Measurements from ENCODE around the gene SPATA16. TPM values are rescaled to one million over a fixed set of nuclear protein-coding genes. Genes with fewer than 3 reads are reported as not detected.

The SPATA16 gene
- total and polyA plus RNA-seq, 2 experiments from 2014 or later: not detected

DNA sequence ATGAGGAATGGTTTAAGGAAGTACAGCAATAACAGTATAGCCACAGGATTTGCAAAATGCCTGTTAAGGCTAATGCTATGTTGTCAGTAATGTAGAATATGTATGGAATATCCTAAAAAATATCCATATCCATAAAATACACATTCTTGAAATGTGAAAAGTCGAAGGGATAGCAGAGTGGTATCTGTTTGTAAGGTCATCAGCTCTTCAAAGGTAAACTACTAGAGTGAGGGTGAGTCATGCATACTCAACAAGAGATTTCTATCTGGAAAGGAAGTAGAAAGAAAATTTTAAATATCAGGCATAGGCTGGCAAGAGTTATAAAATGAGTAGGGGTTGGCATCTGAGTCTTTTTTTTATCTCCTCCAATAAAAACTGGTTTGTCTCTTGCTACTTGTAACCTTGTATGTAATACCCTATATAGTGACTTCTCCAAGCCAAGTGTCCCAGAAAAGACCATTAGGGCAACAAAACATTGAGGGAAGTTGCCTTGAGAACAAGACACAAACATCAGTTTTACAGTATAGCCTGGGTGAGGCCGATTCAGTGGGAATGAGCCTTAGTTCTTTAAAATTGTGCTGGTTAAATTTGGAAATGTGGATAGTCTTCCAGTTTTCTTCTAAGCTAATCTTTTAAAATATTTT is 103.1 kb downstream of the SPATA16 start:
- no peaks in the 10 kb centered on the region for H3K9me2 ChIP-seq (ENCODE audit: insufficient read depth)
- H3K27ac ChIP-seq (ENCODE audit: low read depth): no peak overlapping the region
- no peaks in the 10 kb centered on the region for H3K27me3 ChIP-seq (ENCODE audit: insufficient read depth)
- TF ChIP-seq, protein P1, sequence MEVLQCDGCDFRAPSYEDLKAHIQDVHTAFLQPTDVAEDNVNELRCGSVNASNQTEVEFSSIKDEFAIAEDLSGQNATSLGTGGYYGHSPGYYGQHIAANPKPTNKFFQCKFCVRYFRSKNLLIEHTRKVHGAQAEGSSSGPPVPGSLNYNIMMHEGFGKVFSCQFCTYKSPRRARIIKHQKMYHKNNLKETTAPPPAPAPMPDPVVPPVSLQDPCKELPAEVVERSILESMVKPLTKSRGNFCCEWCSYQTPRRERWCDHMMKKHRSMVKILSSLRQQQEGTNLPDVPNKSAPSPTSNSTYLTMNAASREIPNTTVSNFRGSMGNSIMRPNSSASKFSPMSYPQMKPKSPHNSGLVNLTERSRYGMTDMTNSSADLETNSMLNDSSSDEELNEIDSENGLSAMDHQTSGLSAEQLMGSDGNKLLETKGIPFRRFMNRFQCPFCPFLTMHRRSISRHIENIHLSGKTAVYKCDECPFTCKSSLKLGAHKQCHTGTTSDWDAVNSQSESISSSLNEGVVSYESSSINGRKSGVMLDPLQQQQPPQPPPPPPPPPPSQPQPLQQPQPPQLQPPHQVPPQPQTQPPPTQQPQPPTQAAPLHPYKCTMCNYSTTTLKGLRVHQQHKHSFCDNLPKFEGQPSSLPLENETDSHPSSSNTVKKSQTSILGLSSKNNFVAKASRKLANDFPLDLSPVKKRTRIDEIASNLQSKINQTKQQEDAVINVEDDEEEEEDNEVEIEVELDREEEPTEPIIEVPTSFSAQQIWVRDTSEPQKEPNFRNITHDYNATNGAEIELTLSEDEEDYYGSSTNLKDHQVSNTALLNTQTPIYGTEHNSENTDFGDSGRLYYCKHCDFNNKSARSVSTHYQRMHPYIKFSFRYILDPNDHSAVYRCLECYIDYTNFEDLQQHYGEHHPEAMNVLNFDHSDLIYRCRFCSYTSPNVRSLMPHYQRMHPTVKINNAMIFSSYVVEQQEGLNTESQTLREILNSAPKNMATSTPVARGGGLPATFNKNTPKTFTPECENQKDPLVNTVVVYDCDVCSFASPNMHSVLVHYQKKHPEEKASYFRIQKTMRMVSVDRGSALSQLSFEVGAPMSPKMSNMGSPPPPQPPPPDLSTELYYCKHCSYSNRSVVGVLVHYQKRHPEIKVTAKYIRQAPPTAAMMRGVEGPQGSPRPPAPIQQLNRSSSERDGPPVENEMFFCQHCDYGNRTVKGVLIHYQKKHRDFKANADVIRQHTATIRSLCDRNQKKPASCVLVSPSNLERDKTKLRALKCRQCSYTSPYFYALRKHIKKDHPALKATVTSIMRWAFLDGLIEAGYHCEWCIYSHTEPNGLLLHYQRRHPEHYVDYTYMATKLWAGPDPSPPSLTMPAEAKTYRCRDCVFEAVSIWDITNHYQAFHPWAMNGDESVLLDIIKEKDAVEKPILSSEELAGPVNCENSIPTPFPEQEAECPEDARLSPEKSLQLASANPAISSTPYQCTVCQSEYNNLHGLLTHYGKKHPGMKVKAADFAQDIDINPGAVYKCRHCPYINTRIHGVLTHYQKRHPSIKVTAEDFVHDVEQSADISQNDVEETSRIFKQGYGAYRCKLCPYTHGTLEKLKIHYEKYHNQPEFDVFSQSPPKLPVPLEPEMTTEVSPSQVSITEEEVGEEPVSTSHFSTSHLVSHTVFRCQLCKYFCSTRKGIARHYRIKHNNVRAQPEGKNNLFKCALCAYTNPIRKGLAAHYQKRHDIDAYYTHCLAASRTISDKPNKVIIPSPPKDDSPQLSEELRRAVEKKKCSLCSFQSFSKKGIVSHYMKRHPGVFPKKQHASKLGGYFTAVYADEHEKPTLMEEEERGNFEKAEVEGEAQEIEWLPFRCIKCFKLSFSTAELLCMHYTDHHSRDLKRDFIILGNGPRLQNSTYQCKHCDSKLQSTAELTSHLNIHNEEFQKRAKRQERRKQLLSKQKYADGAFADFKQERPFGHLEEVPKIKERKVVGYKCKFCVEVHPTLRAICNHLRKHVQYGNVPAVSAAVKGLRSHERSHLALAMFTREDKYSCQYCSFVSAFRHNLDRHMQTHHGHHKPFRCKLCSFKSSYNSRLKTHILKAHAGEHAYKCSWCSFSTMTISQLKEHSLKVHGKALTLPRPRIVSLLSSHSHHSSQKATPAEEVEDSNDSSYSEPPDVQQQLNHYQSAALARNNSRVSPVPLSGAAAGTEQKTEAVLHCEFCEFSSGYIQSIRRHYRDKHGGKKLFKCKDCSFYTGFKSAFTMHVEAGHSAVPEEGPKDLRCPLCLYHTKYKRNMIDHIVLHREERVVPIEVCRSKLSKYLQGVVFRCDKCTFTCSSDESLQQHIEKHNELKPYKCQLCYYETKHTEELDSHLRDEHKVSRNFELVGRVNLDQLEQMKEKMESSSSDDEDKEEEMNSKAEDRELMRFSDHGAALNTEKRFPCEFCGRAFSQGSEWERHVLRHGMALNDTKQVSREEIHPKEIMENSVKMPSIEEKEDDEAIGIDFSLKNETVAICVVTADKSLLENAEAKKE (CRISPR knock-in tag; IDR thresholded peaks at IDR 0.05): no peak
- TF ChIP-seq EZH2phosphoT487 (IDR thresholded peaks at IDR 0.05; ENCODE audit: unreplicated experiment): no peak
- no peak for TF ChIP-seq EZH2 (IDR thresholded peaks at IDR 0.05; ENCODE audit: low read depth, unreplicated experiment)
- no peak for TF ChIP-seq CREB1 (CRISPR knock-in tag; IDR thresholded peaks at IDR 0.05; ENCODE audit: low read depth)
- TF ChIP-seq, protein P2, sequence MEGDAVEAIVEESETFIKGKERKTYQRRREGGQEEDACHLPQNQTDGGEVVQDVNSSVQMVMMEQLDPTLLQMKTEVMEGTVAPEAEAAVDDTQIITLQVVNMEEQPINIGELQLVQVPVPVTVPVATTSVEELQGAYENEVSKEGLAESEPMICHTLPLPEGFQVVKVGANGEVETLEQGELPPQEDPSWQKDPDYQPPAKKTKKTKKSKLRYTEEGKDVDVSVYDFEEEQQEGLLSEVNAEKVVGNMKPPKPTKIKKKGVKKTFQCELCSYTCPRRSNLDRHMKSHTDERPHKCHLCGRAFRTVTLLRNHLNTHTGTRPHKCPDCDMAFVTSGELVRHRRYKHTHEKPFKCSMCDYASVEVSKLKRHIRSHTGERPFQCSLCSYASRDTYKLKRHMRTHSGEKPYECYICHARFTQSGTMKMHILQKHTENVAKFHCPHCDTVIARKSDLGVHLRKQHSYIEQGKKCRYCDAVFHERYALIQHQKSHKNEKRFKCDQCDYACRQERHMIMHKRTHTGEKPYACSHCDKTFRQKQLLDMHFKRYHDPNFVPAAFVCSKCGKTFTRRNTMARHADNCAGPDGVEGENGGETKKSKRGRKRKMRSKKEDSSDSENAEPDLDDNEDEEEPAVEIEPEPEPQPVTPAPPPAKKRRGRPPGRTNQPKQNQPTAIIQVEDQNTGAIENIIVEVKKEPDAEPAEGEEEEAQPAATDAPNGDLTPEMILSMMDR (conservative IDR thresholded peaks at IDR 0.05; ENCODE audit: low read depth in 2 of 2): no peak
- TF ChIP-seq NANOG (IDR thresholded peaks at IDR 0.05; ENCODE audit: borderline replicate concordance): no peak
- TF ChIP-seq ZNF114 (CRISPR knock-in tag; IDR thresholded peaks at IDR 0.05): no peak
- TF ChIP-seq JUNB (IDR thresholded peaks at IDR 0.05; ENCODE audit: unreplicated experiment): no peak
- no peak for TF ChIP-seq ZNF331 (CRISPR knock-in tag; IDR thresholded peaks at IDR 0.05; ENCODE audit: low read depth)
- TF ChIP-seq, protein P3, sequence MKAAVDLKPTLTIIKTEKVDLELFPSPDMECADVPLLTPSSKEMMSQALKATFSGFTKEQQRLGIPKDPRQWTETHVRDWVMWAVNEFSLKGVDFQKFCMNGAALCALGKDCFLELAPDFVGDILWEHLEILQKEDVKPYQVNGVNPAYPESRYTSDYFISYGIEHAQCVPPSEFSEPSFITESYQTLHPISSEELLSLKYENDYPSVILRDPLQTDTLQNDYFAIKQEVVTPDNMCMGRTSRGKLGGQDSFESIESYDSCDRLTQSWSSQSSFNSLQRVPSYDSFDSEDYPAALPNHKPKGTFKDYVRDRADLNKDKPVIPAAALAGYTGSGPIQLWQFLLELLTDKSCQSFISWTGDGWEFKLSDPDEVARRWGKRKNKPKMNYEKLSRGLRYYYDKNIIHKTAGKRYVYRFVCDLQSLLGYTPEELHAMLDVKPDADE (IDR thresholded peaks at IDR 0.05): no peak
- no peak for TF ChIP-seq POLR2AphosphoS5 (IDR thresholded peaks at IDR 0.05; ENCODE audit: low read depth)
- TF ChIP-seq STAT1 (IDR thresholded peaks at IDR 0.05; ENCODE audit: unreplicated experiment): no peak
- TF ChIP-seq, protein P4, sequence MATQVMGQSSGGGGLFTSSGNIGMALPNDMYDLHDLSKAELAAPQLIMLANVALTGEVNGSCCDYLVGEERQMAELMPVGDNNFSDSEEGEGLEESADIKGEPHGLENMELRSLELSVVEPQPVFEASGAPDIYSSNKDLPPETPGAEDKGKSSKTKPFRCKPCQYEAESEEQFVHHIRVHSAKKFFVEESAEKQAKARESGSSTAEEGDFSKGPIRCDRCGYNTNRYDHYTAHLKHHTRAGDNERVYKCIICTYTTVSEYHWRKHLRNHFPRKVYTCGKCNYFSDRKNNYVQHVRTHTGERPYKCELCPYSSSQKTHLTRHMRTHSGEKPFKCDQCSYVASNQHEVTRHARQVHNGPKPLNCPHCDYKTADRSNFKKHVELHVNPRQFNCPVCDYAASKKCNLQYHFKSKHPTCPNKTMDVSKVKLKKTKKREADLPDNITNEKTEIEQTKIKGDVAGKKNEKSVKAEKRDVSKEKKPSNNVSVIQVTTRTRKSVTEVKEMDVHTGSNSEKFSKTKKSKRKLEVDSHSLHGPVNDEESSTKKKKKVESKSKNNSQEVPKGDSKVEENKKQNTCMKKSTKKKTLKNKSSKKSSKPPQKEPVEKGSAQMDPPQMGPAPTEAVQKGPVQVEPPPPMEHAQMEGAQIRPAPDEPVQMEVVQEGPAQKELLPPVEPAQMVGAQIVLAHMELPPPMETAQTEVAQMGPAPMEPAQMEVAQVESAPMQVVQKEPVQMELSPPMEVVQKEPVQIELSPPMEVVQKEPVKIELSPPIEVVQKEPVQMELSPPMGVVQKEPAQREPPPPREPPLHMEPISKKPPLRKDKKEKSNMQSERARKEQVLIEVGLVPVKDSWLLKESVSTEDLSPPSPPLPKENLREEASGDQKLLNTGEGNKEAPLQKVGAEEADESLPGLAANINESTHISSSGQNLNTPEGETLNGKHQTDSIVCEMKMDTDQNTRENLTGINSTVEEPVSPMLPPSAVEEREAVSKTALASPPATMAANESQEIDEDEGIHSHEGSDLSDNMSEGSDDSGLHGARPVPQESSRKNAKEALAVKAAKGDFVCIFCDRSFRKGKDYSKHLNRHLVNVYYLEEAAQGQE (IDR thresholded peaks at IDR 0.05; ENCODE audit: unreplicated experiment): no peak
- no peaks in the 10 kb centered on the region for H3F3A ChIP-seq (replicated peaks; ENCODE audit: low read depth)
- no peaks in the 10 kb centered on the region for H3K36me3 Mint-ChIP-seq (ENCODE audit: low read depth)
- no peaks in the 10 kb centered on the region; the same call in 1 of the 3 replicates for H3K4me1 Mint-ChIP-seq
- H3K4me2 ChIP-seq: no peak overlapping the region
- H3K9me3 Mint-ChIP-seq: no peaks in the 10 kb centered on the region
- H3K4me3 Mint-ChIP-seq: no peak overlapping the region
- H3K4me3 ChIP-seq: no peak overlapping the region
- H4K20me1 ChIP-seq (replicated peaks; ENCODE audit: insufficient read depth): no peaks in the 10 kb centered on the region
- H2AFZ ChIP-seq: no peak overlapping the region
- no peaks in the 10 kb centered on the region for H3K79me2 ChIP-seq (replicated peaks; ENCODE audit: insufficient read depth)
- H3K27me3 Mint-ChIP-seq (ENCODE audit: insufficient read depth, low read depth, poor library complexity): no peaks in the 10 kb centered on the region
- no peak overlapping the region for H3K27ac Mint-ChIP-seq
- ATAC-seq: no peak
- no peak for DNase-seq (ENCODE audit: low spot score)
- no peaks in the 10 kb centered on the region for H3K4me1 ChIP-seq (ENCODE audit: insufficient read depth)
- no peaks in the 10 kb centered on the region for H3K36me3 ChIP-seq (ENCODE audit: insufficient read depth)
